ENCODE data around the gene MISP3.
"Not testable (repeated sequence)": the region's sequence is repeated elsewhere in the genome, so short reads cannot be mapped to it uniquely, and the experiment has no call there.

The MISP3 gene

GRCh38 chr19:14072535-14073260 lies at the start of gene MISP3:
Gene MISP3, plus strand, starts transcription at chr19:14072786. Its CDS starts 524 bp downstream, at chr19:14073310.
- DNase-seq = peak; percentile 52

GRCh38 chr19:14023404-14024235 lies 49.0 kb upstream of the MISP3 start:
- peak; percentile 39 for DNase-seq

GRCh38 chr19:14026652-14027192 lies 45.9 kb upstream of the MISP3 start:
- not testable (repeated sequence) for DNase-seq

- no peak for DNase-seq
These were observed 44.6 kb upstream of the MISP3 start, which contains the start of gene RLN3 for GRCh38 chr19:14027856-14028450. Gene RLN3, plus strand, starts transcription at chr19:14028148. Its CDS starts 57 bp downstream, at chr19:14028205.

- DNase-seq = no peak
These were observed 43.7 kb upstream of the MISP3 start for GRCh38 chr19:14028901-14029300.

- no peak for DNase-seq
These were observed 41.4 kb upstream of the MISP3 start for GRCh38 chr19:14030997-14031718.

- peak; percentile 63 for DNase-seq
These were observed 40.7 kb upstream of the MISP3 start, which contains the start of gene IL27RA for GRCh38 chr19:14031719-14032480. Gene IL27RA, plus strand, starts transcription at chr19:14031762. Its CDS starts 111 bp downstream, at chr19:14031873.

- DNase-seq = no peak
These were observed 38.6 kb upstream of the MISP3 start for GRCh38 chr19:14033946-14034345.

- DNase-seq = peak; percentile 25
These were observed 37.4 kb upstream of the MISP3 start for GRCh38 chr19:14035159-14035558.

GRCh38 chr19:14035706-14036105 lies 36.9 kb upstream of the MISP3 start:
- peak; percentile 61 for DNase-seq

- DNase-seq = no peak
These were observed 33.4 kb upstream of the MISP3 start for GRCh38 chr19:14039181-14039580.

GRCh38 chr19:14042659-14043608 lies 29.7 kb upstream of the MISP3 start:
- peak; percentile 52 for DNase-seq

- DNase-seq = not testable (repeated sequence)
These were observed 24.7 kb upstream of the MISP3 start for GRCh38 chr19:14047866-14048265.

- peak; percentile 44 for DNase-seq
These were observed 24.0 kb upstream of the MISP3 start for GRCh38 chr19:14048443-14049153.

- no peak for DNase-seq
These were observed 22.1 kb upstream of the MISP3 start for GRCh38 chr19:14050512-14050911.

GRCh38 chr19:14050961-14051360 lies 21.6 kb upstream of the MISP3 start:
- DNase-seq = not testable (repeated sequence)

- no peak for DNase-seq
These were observed 20.6 kb upstream of the MISP3 start for GRCh38 chr19:14051980-14052379.

- no peak for DNase-seq
These were observed 20.1 kb upstream of the MISP3 start for GRCh38 chr19:14052470-14052869.

GRCh38 chr19:14053032-14053431 lies 19.6 kb upstream of the MISP3 start:
- no peak for DNase-seq

- DNase-seq = no peak
These were observed 19.1 kb upstream of the MISP3 start for GRCh38 chr19:14053500-14053899.

Measured in EL (cell line).